ENCODE data around the gene TUB.

- no peak for TF ChIP-seq POLR2AphosphoS5 (IDR thresholded peaks at IDR 0.05; ENCODE audit: insufficient read depth in 1 of 2, low read depth in 1 of 2)
- no peak for TF ChIP-seq CTCF (IDR thresholded peaks at IDR 0.05)
Observed at GRCh38 chr11:8065031-8065430, 16.0 kb upstream of the TUB start.
